Panc1 (cell line): Measurements from ENCODE around the gene CNN3. TPM values are rescaled to one million over a fixed set of nuclear protein-coding genes. Genes with fewer than 3 reads are reported as not detected.

Source experiments
- ATAC-seq: fragments of 200-7000 bp; cut with Tn5 transposase; 2 replicates; pipeline ENCODE4 v1.9.1; 2020; ENCODE audit warnings: mild to moderate bottlenecking, moderate library complexity
- BruUV-seq: library from RNA; stranded (reverse); fragments of 400-500 nt; replicated peaks from 2 replicates; lab custom pipeline; 2021; lab: Mats Ljungman, UMichigan
- CTCF ChIA-PET: fragments of 300-600 bp; sonication (Branson Sonifier 250); formaldehyde crosslinking; loops from one replicate; lab custom pipeline; 2022; ENCODE audit warnings: antibody characterized with exemption; lab: Charles Lee
- POLR2A ChIA-PET: fragments of 300-600 bp; sonication (Branson Sonifier 250); formaldehyde crosslinking; loops from one replicate; lab custom pipeline; 2022; ENCODE audit warnings: antibody characterized with exemption; lab: Charles Lee
- DNase-seq: peaks from one replicate; pipeline ENCODE4 v3.0.0-alpha.2; 2010; ENCODE audit warnings: low read depth, low spot score
- H3K27ac ChIP-seq: 2 replicates; pipeline ENCODE4 v1.5.1; 2011; ENCODE audit warnings: mild to moderate bottlenecking, low read length, inconsistent platforms
- H3K27me3 ChIP-seq: fragments of 200-500 bp; sonication (Bioruptor generic); 2 replicates; pipeline ENCODE4 v1.6.0; 2014; ENCODE audit warnings: low read length, inconsistent platforms; ENCODE audit not compliant: control insufficient read depth, insufficient read depth
- H3K36me3 ChIP-seq: fragments of 200-500 bp; sonication (Bioruptor generic); 2 replicates; pipeline ENCODE4 v1.5.1; 2014; ENCODE audit warnings: inconsistent platforms, mild to moderate bottlenecking, low read length, moderate library complexity; ENCODE audit not compliant: control insufficient read depth, insufficient read depth
- H3K4me1 ChIP-seq: 2 replicates; pipeline ENCODE4 v1.5.1; 2011; ENCODE audit warnings: inconsistent platforms, mild to moderate bottlenecking, low read length, moderate library complexity; ENCODE audit not compliant: control insufficient read depth, insufficient read depth
- H3K4me3 ChIP-seq, 2 experiments: 2 replicates each; pipeline ENCODE4 v1.5.1; 2011 to 2012; ENCODE audit warnings: low read depth in 2 of 2, low read length in 2 of 2, mild to moderate bottlenecking in 2 of 2, inconsistent platforms in 1 of 2, moderate library complexity in 1 of 2
- H3K9me3 ChIP-seq: fragments of 200-500 bp; sonication (Bioruptor generic); 2 replicates; pipeline ENCODE4 v1.5.1; 2014; ENCODE audit warnings: low read depth, mild to moderate bottlenecking, inconsistent platforms, low read length, moderate library complexity; ENCODE audit not compliant: control insufficient read depth, insufficient read depth
- POLR2AphosphoS5 ChIP-seq: IDR thresholded peaks from 2 replicates; pipeline ENCODE4 v1.6.1; 2012; ENCODE audit warnings: mild to moderate bottlenecking, low read depth, low read length, moderate library complexity
- SIN3A ChIP-seq: IDR thresholded peaks from 2 replicates; pipeline ENCODE4 v1.6.1; 2012; ENCODE audit warnings: low read depth, mild to moderate bottlenecking, low read length, moderate library complexity, borderline replicate concordance; ENCODE audit not compliant: insufficient read depth
- TCF7L2 ChIP-seq: IDR thresholded peaks from 2 replicates; pipeline ENCODE4 v1.6.1; 2011; ENCODE audit warnings: mild to moderate bottlenecking, low read depth, low read length, inconsistent platforms
- in situ Hi-C: cut with HindIII; loops from 2 replicates; pipeline ENCODE4 v1.10.0; 2016; ENCODE audit warnings: low sequenced_read_pairs, low pct_unique_long_range_greater_than_20kb
- intact Hi-C: fragments of 100-400 bp; cut with micrococcal nuclease; formaldehyde crosslinking; loops from one replicate; pipeline ENCODE4 v1.10.0; 2022; ENCODE audit not compliant: unreplicated experiment
- total RNA-seq: library from RNA; stranded (reverse); gene quantifications from one replicate; pipeline ENCODE4 v1.2.1, GENCODE V29; 2021; ENCODE audit not compliant: unreplicated experiment
- TF ChIP-seq, protein P1 (sequence below): fragments of 450-650 bp; IDR thresholded peaks from 2 replicates; pipeline ENCODE4 v1.5.1; 2017; ENCODE audit warnings: mild to moderate bottlenecking
- TF ChIP-seq, protein P2 (sequence below), 2 experiments: IDR thresholded peaks; 2 replicates each; pipeline ENCODE4 v1.6.1; 2011 to 2012; ENCODE audit warnings: low read depth in 2 of 2, control low read depth in 1 of 2, low read length in 1 of 2, mild to moderate bottlenecking in 1 of 2, moderate library complexity in 1 of 2; ENCODE audit not compliant: insufficient read depth in 1 of 2

CNN3 gene
- total RNA-seq, 1 experiment from 2014 or later = 72.3 TPM

DNA sequence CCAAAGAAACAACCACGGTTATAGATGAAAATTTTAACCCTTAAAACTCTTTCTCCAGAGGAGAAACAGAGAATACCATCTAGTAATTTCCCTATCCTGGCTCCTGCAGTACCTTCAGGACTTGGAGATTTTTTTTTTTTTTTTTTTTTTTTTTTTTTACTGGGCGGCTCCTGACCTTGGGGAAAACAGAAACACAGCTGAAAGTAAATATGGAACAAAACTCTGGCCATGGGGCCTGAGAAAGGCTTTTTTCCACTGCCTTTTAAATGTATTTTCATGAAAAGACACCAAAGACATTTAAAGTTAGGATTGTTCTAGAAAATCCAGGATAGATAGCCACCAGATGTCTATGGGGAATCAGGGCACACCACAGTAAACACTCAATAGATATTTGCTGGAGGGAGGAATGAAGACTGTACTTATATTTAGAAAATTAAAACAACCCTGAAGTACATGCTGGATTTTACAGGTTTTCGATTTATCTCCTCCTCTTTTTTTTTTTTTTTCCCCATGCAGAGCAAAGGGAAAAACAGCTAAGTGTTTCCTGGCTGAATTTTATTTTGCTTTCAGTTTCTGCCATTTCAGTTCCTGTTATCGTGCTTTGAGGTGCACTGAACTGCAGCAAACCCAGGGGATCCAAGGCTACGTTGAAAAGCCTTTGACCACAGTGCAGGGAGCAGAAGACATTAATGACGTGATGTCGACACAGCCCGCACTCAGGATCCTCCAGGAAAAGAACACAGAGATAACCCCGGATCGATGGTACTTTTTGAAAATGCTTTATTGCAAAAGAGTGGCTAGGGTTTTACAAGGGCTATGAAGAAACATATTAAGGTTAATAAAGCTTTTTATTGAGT lies 35.7 kb upstream of the CNN3 start:
- Histone ChIP-seq H3K9me3 (no peaks in the 10 kb centered on the region), H3K4me3 (peak overlapping the region in 1 of 2 experiments; percentile 34; a peak in 3 of 4 replicates), H3K27ac (peak overlapping the region; percentile 37; the same call in 1 of the 2 replicates), H3K36me3 (no peaks in the 10 kb centered on the region), H3K4me1 (0 out of 2 replicates have a peak, but pooled peaks cover 2% of the 10 kb centered on the region), H3K27me3 (no peaks in the 10 kb centered on the region)
- intact Hi-C loops = no loop called here
- DNase-seq = no peak
- ChIA-PET CTCF (interaction anchor here (0.6 kb wide), 1 partner anchor 34 kb away, joined by 3 read pairs; no protein-coding TSS in a partner anchor), POLR2A (interaction anchor here (0.5 kb wide), 1 partner anchor 10 kb away, joined by 10 read pairs; no protein-coding TSS in a partner anchor)
- BruUV-seq = no TSS peak
- TF ChIP-seq, protein P1, sequence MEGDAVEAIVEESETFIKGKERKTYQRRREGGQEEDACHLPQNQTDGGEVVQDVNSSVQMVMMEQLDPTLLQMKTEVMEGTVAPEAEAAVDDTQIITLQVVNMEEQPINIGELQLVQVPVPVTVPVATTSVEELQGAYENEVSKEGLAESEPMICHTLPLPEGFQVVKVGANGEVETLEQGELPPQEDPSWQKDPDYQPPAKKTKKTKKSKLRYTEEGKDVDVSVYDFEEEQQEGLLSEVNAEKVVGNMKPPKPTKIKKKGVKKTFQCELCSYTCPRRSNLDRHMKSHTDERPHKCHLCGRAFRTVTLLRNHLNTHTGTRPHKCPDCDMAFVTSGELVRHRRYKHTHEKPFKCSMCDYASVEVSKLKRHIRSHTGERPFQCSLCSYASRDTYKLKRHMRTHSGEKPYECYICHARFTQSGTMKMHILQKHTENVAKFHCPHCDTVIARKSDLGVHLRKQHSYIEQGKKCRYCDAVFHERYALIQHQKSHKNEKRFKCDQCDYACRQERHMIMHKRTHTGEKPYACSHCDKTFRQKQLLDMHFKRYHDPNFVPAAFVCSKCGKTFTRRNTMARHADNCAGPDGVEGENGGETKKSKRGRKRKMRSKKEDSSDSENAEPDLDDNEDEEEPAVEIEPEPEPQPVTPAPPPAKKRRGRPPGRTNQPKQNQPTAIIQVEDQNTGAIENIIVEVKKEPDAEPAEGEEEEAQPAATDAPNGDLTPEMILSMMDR = no peak
- peak; percentile 53; the same call in 1 of the 2 replicates for TF ChIP-seq TCF7L2
- in situ Hi-C loops = no loop called here
- ATAC-seq = no peak

DNA sequence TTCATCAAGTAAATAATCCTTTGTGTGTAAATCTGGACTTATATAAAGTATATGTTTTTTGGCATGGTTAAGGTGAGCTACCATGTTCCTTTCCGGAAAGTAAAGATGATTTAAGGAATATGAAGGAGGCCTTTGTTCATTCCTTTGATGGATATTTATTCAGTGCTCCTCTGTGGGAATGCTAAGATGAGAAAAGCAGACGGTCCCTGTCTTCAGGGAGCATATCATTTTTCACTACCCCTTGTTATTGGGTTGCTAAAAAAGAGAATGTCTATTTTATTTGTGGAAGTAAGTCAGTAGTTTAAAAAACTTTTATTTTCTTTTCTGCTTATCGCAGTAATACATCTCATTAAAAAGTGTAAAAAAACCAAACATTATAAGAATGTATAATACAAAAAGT lies 35.1 kb upstream of the CNN3 start:
- BruUV-seq = no TSS peak
- no peak overlapping the region for H3K4me3 ChIP-seq
- 0 out of 2 replicates have a peak, but pooled peaks cover 2% of the 10 kb centered on the region for H3K4me1 ChIP-seq
- ATAC-seq = no peak
- no peaks in the 10 kb centered on the region for H3K9me3 ChIP-seq
- H3K36me3 ChIP-seq = no peaks in the 10 kb centered on the region
- TF ChIP-seq POLR2AphosphoS5 = no peak
- TF ChIP-seq TCF7L2 = no peak
- TF ChIP-seq, protein P1 = no peak
- no peak for TF ChIP-seq SIN3A
- TF ChIP-seq, protein P2, sequence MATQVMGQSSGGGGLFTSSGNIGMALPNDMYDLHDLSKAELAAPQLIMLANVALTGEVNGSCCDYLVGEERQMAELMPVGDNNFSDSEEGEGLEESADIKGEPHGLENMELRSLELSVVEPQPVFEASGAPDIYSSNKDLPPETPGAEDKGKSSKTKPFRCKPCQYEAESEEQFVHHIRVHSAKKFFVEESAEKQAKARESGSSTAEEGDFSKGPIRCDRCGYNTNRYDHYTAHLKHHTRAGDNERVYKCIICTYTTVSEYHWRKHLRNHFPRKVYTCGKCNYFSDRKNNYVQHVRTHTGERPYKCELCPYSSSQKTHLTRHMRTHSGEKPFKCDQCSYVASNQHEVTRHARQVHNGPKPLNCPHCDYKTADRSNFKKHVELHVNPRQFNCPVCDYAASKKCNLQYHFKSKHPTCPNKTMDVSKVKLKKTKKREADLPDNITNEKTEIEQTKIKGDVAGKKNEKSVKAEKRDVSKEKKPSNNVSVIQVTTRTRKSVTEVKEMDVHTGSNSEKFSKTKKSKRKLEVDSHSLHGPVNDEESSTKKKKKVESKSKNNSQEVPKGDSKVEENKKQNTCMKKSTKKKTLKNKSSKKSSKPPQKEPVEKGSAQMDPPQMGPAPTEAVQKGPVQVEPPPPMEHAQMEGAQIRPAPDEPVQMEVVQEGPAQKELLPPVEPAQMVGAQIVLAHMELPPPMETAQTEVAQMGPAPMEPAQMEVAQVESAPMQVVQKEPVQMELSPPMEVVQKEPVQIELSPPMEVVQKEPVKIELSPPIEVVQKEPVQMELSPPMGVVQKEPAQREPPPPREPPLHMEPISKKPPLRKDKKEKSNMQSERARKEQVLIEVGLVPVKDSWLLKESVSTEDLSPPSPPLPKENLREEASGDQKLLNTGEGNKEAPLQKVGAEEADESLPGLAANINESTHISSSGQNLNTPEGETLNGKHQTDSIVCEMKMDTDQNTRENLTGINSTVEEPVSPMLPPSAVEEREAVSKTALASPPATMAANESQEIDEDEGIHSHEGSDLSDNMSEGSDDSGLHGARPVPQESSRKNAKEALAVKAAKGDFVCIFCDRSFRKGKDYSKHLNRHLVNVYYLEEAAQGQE (IDR thresholded peaks at IDR 0.05; ENCODE audit: insufficient read depth in 1 of 2, low read depth in 2 of 2, low read length in 1 of 2) = no peak
- no peaks in the 10 kb centered on the region for H3K27me3 ChIP-seq
- CTCF ChIA-PET = no interaction called here
- DNase-seq = no peak
- in situ Hi-C loops (no loop called here), intact Hi-C loops (no loop called here)
- no peak overlapping the region for H3K27ac ChIP-seq
- POLR2A ChIA-PET = interaction anchor here (0.5 kb wide), 1 partner anchor 9 kb away, joined by 10 read pairs; no protein-coding TSS in a partner anchor
